Esophagus muscularis mucosa (tissue), 4 donors: ENCODE measurements around the gene ACAP3.

Experiments used
- EP300 ChIP-seq: sonication (generic); formaldehyde crosslinking; IDR thresholded peaks from one replicate; pipeline ENCODE4 v1.6.1; 2017; ENCODE audit warnings: antibody characterized with exemption
- POLR2AphosphoS5 ChIP-seq, 2 donors: sonication (generic); formaldehyde crosslinking; IDR thresholded peaks; one replicate each; pipeline ENCODE4 v1.6.1; 2017; ENCODE audit warnings: antibody characterized with exemption in 2 of 2
- TF ChIP-seq, protein P1 (sequence below), 3 experiments: fragments of 200-600 bp in 2 of 3; fragments of 450-650 bp in 1 of 3; sonication (generic) in 2 of 3; IDR thresholded peaks; one replicate each; pipeline ENCODE4 v1.5.1; 2017 to 2019; ENCODE audit warnings: antibody characterized with exemption in 3 of 3, mild to moderate bottlenecking in 2 of 3, moderate library complexity in 1 of 3

DNA sequence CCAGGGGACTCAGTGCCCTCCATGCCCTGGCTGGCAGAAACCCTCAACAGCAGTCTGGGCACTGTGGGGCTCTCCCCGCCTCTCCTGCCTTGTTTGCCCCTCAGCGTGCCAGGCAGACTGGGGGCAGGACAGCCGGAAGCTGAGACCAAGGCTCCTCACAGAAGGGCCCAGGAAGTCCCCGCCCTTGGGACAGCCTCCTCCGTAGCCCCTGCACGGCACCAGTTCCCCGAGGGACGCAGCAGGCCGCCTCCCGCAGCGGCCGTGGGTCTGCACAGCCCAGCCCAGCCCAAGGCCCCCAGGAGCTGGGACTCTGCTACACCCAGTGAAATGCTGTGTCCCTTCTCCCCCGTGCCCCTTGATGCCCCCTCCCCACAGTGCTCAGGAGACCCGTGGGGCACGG, 20.5 kb upstream of the ACAP3 start:
- TF ChIP-seq EP300 (no peak), POLR2AphosphoS5 (IDR thresholded peaks at IDR 0.05) (no peak)
- TF ChIP-seq, protein P1, sequence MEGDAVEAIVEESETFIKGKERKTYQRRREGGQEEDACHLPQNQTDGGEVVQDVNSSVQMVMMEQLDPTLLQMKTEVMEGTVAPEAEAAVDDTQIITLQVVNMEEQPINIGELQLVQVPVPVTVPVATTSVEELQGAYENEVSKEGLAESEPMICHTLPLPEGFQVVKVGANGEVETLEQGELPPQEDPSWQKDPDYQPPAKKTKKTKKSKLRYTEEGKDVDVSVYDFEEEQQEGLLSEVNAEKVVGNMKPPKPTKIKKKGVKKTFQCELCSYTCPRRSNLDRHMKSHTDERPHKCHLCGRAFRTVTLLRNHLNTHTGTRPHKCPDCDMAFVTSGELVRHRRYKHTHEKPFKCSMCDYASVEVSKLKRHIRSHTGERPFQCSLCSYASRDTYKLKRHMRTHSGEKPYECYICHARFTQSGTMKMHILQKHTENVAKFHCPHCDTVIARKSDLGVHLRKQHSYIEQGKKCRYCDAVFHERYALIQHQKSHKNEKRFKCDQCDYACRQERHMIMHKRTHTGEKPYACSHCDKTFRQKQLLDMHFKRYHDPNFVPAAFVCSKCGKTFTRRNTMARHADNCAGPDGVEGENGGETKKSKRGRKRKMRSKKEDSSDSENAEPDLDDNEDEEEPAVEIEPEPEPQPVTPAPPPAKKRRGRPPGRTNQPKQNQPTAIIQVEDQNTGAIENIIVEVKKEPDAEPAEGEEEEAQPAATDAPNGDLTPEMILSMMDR (IDR thresholded peaks at IDR 0.05): no peak
